IPS-18a (cell line): ENCODE data around the gene TSPAN5.

Experiments
- H3K27ac ChIP-seq: one replicate; pipeline ENCODE4 v1.5.1; 2013; ENCODE audit warnings: low read length
- H3K27me3 ChIP-seq: one replicate; pipeline ENCODE4 v1.6.1; 2013; ENCODE audit warnings: mild to moderate bottlenecking, low read length; ENCODE audit not compliant: control insufficient read depth, insufficient read depth
- H3K36me3 ChIP-seq: one replicate; pipeline ENCODE4 v1.6.1; 2013; ENCODE audit warnings: low read depth, low read length; ENCODE audit not compliant: control insufficient read depth
- H3K4me1 ChIP-seq: one replicate; pipeline ENCODE4 v1.6.1; 2013; ENCODE audit warnings: low read depth, low read length; ENCODE audit not compliant: control insufficient read depth
- H3K4me3 ChIP-seq: one replicate; pipeline ENCODE4 v1.5.1; 2013; ENCODE audit warnings: low read length
- H3K9ac ChIP-seq: one replicate; pipeline ENCODE4 v1.6.1; 2013; ENCODE audit warnings: mild to moderate bottlenecking, low read length, moderate library complexity
- H3K9me3 ChIP-seq: one replicate; pipeline ENCODE4 v1.6.1; 2013; ENCODE audit warnings: low read depth, low read length; ENCODE audit not compliant: control insufficient read depth

TSPAN5 gene

GRCh38 chr4:98625399-98625798 is 33.0 kb downstream of the TSPAN5 start:
- Histone ChIP-seq H3K4me1 (peaks cover 9% of the 10 kb centered on the region), H3K27ac (no peak overlapping the region), H3K9me3 (no peaks in the 10 kb centered on the region), H3K4me3 (no peak overlapping the region), H3K27me3 (no peaks in the 10 kb centered on the region), H3K9ac (no peak overlapping the region), H3K36me3 (no peaks in the 10 kb centered on the region)

- Histone ChIP-seq H3K27me3 (no peaks in the 10 kb centered on the region), H3K9ac (no peak overlapping the region), H3K9me3 (no peaks in the 10 kb centered on the region), H3K4me1 (peaks cover 14% of the 10 kb centered on the region), H3K4me3 (no peak overlapping the region), H3K36me3 (no peaks in the 10 kb centered on the region), H3K27ac (no peak overlapping the region)
Observed at GRCh38 chr4:98624642-98625041, 33.8 kb downstream of the TSPAN5 start.

- Histone ChIP-seq H3K27ac (no peak overlapping the region), H3K9me3 (no peaks in the 10 kb centered on the region), H3K4me3 (no peak overlapping the region), H3K36me3 (no peaks in the 10 kb centered on the region), H3K9ac (no peak overlapping the region), H3K4me1 (peaks cover 14% of the 10 kb centered on the region), H3K27me3 (no peaks in the 10 kb centered on the region)
Observed at GRCh38 chr4:98624144-98624543, 34.3 kb downstream of the TSPAN5 start.

GRCh38 chr4:98623126-98623802 is 35.1 kb downstream of the TSPAN5 start:
- Histone ChIP-seq H3K4me1 (peaks cover 14% of the 10 kb centered on the region), H3K9ac (no peak overlapping the region), H3K4me3 (no peak overlapping the region), H3K36me3 (no peaks in the 10 kb centered on the region), H3K27ac (no peak overlapping the region), H3K9me3 (no peaks in the 10 kb centered on the region), H3K27me3 (no peaks in the 10 kb centered on the region)

GRCh38 chr4:98620087-98620784 is 38.2 kb downstream of the TSPAN5 start:
- no peaks in the 10 kb centered on the region for H3K36me3 ChIP-seq

GRCh38 chr4:98619180-98619579 is 39.2 kb downstream of the TSPAN5 start:
- no peak overlapping the region for H3K27ac ChIP-seq
- H3K36me3 ChIP-seq = no peaks in the 10 kb centered on the region
- H3K9me3 ChIP-seq = no peaks in the 10 kb centered on the region
- no peaks in the 10 kb centered on the region for H3K27me3 ChIP-seq
- no peak overlapping the region for H3K4me3 ChIP-seq
- H3K9ac ChIP-seq = no peak overlapping the region
- H3K4me1 ChIP-seq = peaks cover 15% of the 10 kb centered on the region

More at GRCh38 chr4:98620087-98620784, 38.2 kb downstream of the TSPAN5 start:
- H3K4me3 ChIP-seq = no peak overlapping the region
- H3K27me3 ChIP-seq = no peaks in the 10 kb centered on the region
- peaks cover 14% of the 10 kb centered on the region for H3K4me1 ChIP-seq
- H3K27ac ChIP-seq = no peak overlapping the region
- H3K9ac ChIP-seq = no peak overlapping the region
- no peaks in the 10 kb centered on the region for H3K9me3 ChIP-seq

- no peaks in the 10 kb centered on the region for H3K9me3 ChIP-seq
- no peak overlapping the region for H3K9ac ChIP-seq
- H3K36me3 ChIP-seq = no peaks in the 10 kb centered on the region
- no peak overlapping the region for H3K27ac ChIP-seq
- H3K27me3 ChIP-seq = no peaks in the 10 kb centered on the region
- no peak overlapping the region for H3K4me3 ChIP-seq
- peaks cover 20% of the 10 kb centered on the region for H3K4me1 ChIP-seq
Observed at GRCh38 chr4:98618680-98619079, 39.7 kb downstream of the TSPAN5 start.

- Histone ChIP-seq H3K27me3 (no peaks in the 10 kb centered on the region), H3K9me3 (no peaks in the 10 kb centered on the region), H3K9ac (no peak overlapping the region), H3K4me1 (peaks cover 28% of the 10 kb centered on the region), H3K4me3 (no peak overlapping the region), H3K36me3 (no peaks in the 10 kb centered on the region), H3K27ac (no peak overlapping the region)
Observed at GRCh38 chr4:98617358-98618047, 40.9 kb downstream of the TSPAN5 start.

- H3K4me3 ChIP-seq = no peak overlapping the region
- H3K4me1 ChIP-seq = peaks cover 39% of the 10 kb centered on the region
- H3K36me3 ChIP-seq = no peaks in the 10 kb centered on the region
- H3K27ac ChIP-seq = no peak overlapping the region
- H3K9me3 ChIP-seq = no peaks in the 10 kb centered on the region
- H3K27me3 ChIP-seq = no peaks in the 10 kb centered on the region
- no peak overlapping the region for H3K9ac ChIP-seq
Observed at GRCh38 chr4:98615991-98616390, 42.4 kb downstream of the TSPAN5 start.

GRCh38 chr4:98614662-98615061 is 43.7 kb downstream of the TSPAN5 start:
- no peaks in the 10 kb centered on the region for H3K9me3 ChIP-seq
- peaks cover 38% of the 10 kb centered on the region for H3K4me1 ChIP-seq
- H3K36me3 ChIP-seq = no peaks in the 10 kb centered on the region
- no peak overlapping the region for H3K9ac ChIP-seq
- no peak overlapping the region for H3K27ac ChIP-seq
- H3K4me3 ChIP-seq = no peak overlapping the region
- no peaks in the 10 kb centered on the region for H3K27me3 ChIP-seq

- Histone ChIP-seq H3K9me3 (no peaks in the 10 kb centered on the region), H3K4me3 (no peak overlapping the region), H3K27me3 (no peaks in the 10 kb centered on the region), H3K27ac (no peak overlapping the region), H3K4me1 (peaks cover 43% of the 10 kb centered on the region), H3K36me3 (no peaks in the 10 kb centered on the region), H3K9ac (no peak overlapping the region)
Observed at GRCh38 chr4:98614094-98614493, 44.3 kb downstream of the TSPAN5 start.
